Activated CD8-positive, alpha-beta T cell treated with anti-CD3 and anti-CD28 coated beads, Interleukin-2, amount 10 ng/mL, durations not matched to agents 7 days and 5 days (primary cell): Measurements from ENCODE around the gene SLC9C2. TPM values are rescaled to one million over a fixed set of nuclear protein-coding genes. Genes with fewer than 3 reads are reported as not detected.
"Not testable (repeated sequence)": the region's sequence is repeated elsewhere in the genome, so short reads cannot be mapped to it uniquely, and the experiment has no call there.

ENCODE experiments used
- ATAC-seq: fragments of 150-1000 bp; cut with Tn5 transposase; one replicate; pipeline ENCODE4 v1.10.0; 2021; ENCODE audit warnings: moderate library complexity
- CTCF ChIA-PET: fragments of 350-600 bp; sonication (Branson Sonifier 250); formaldehyde crosslinking; loops from one replicate; lab custom pipeline; 2021; ENCODE audit warnings: antibody characterized with exemption; lab: Charles Lee
- POLR2A ChIA-PET: fragments of 350-600 bp; sonication (Branson Sonifier 250); formaldehyde crosslinking; loops from one replicate; lab custom pipeline; 2021; ENCODE audit warnings: antibody characterized with exemption; lab: Charles Lee
- DNase-seq: peaks from one replicate; pipeline ENCODE4 v3.0.0-alpha.2; 2020
- H3K27ac Mint-ChIP-seq: one replicate; pipeline ENCODE4 v1.8.0; 2021; ENCODE audit warnings: mild to moderate bottlenecking, mixed read lengths
- H3K27me3 Mint-ChIP-seq: one replicate; pipeline ENCODE4 v1.8.0; 2021; ENCODE audit warnings: low read depth, mixed read lengths
- H3K36me3 Mint-ChIP-seq: one replicate; pipeline ENCODE4 v1.8.0; 2021; ENCODE audit warnings: low read depth, mixed read lengths
- H3K4me1 Mint-ChIP-seq: one replicate; pipeline ENCODE4 v1.8.0; 2021; ENCODE audit warnings: low read depth, mixed read lengths
- H3K4me3 Mint-ChIP-seq: one replicate; pipeline ENCODE4 v1.8.0; 2021; ENCODE audit warnings: mild to moderate bottlenecking, mixed read lengths
- H3K9me3 Mint-ChIP-seq: one replicate; pipeline ENCODE4 v1.8.0; 2022; ENCODE audit warnings: mixed read lengths; ENCODE audit not compliant: insufficient read depth
- total RNA-seq, 2 experiments: library from RNA; stranded (reverse); gene quantifications; one replicate each; pipeline ENCODE4 v1.2.3, GENCODE V29; 2021

SLC9C2 gene
- total RNA-seq, 2 experiments from 2014 or later, result not detected

- H3K27ac Mint-ChIP-seq, result peak overlapping the region; percentile 48
- CTCF ChIA-PET, result no interaction called here
These were observed 14.0 kb upstream of the SLC9C2 start for GRCh38 chr1:173616859-173617258.

GRCh38 chr1:173613086-173613485, 10.2 kb upstream of the SLC9C2 start:
- CTCF ChIA-PET, result not testable (repeated sequence)

More at GRCh38 chr1:173616859-173617258, 14.0 kb upstream of the SLC9C2 start:
- POLR2A ChIA-PET, result no interaction called here
- ATAC-seq, result no peak
- peaks cover 9% of the 10 kb centered on the region for H3K36me3 Mint-ChIP-seq
- peaks cover 4% of the 10 kb centered on the region for H3K27me3 Mint-ChIP-seq
- H3K4me3 Mint-ChIP-seq, result no peak overlapping the region
- peaks cover 8% of the 10 kb centered on the region for H3K9me3 Mint-ChIP-seq
- DNase-seq, result no peak
- no peaks in the 10 kb centered on the region for H3K4me1 Mint-ChIP-seq

GRCh38 chr1:173608503-173609216, 5.8 kb upstream of the SLC9C2 start:
- ChIA-PET POLR2A (no interaction called here), CTCF (no interaction called here)
- H3K27ac Mint-ChIP-seq, result no peak overlapping the region
- no peaks in the 10 kb centered on the region for H3K9me3 Mint-ChIP-seq
- DNase-seq, result no peak
- no peak for ATAC-seq
- peaks cover 3% of the 10 kb centered on the region for H3K27me3 Mint-ChIP-seq
- no peak overlapping the region for H3K4me3 Mint-ChIP-seq
- no peaks in the 10 kb centered on the region for H3K36me3 Mint-ChIP-seq
- no peaks in the 10 kb centered on the region for H3K4me1 Mint-ChIP-seq

More at GRCh38 chr1:173613086-173613485, 10.2 kb upstream of the SLC9C2 start:
- H3K9me3 Mint-ChIP-seq, POLR2A ChIA-PET, H3K4me3 Mint-ChIP-seq, DNase-seq, ATAC-seq, H3K4me1 Mint-ChIP-seq, H3K36me3 Mint-ChIP-seq, H3K27me3 Mint-ChIP-seq, H3K27ac Mint-ChIP-seq: not testable (repeated sequence)

- ChIA-PET POLR2A (interaction anchor here (0.7 kb wide), 1 partner anchor 1072 kb away, joined by 3 read pairs; no protein-coding TSS in a partner anchor), CTCF (no interaction called here)
- Mint-ChIP-seq H3K27ac (no peak overlapping the region), H3K9me3 (no peaks in the 10 kb centered on the region), H3K36me3 (no peaks in the 10 kb centered on the region), H3K4me3 (no peak overlapping the region), H3K27me3 (peaks cover 6% of the 10 kb centered on the region), H3K4me1 (no peaks in the 10 kb centered on the region)
- ATAC-seq (no peak), DNase-seq (no peak)
These were observed 1.3 kb downstream of the SLC9C2 start for GRCh38 chr1:173601588-173601987.

- no peak for DNase-seq
- POLR2A ChIA-PET, result no interaction called here
- Mint-ChIP-seq H3K27me3 (peaks cover 2% of the 10 kb centered on the region), H3K36me3 (no peaks in the 10 kb centered on the region), H3K9me3 (no peaks in the 10 kb centered on the region), H3K4me1 (no peaks in the 10 kb centered on the region), H3K4me3 (no peak overlapping the region), H3K27ac (no peak overlapping the region)
- no peak for ATAC-seq
- CTCF ChIA-PET, result no interaction called here
These were observed 6.6 kb downstream of the SLC9C2 start for GRCh38 chr1:173596097-173596825.

- H3K4me3 Mint-ChIP-seq, H3K27ac Mint-ChIP-seq, H3K36me3 Mint-ChIP-seq, H3K9me3 Mint-ChIP-seq, ATAC-seq, DNase-seq, POLR2A ChIA-PET, H3K27me3 Mint-ChIP-seq, H3K4me1 Mint-ChIP-seq, CTCF ChIA-PET: not testable (repeated sequence)
These were observed 11.7 kb downstream of the SLC9C2 start for GRCh38 chr1:173591138-173591537.

- Mint-ChIP-seq H3K27me3 (peaks cover 2% of the 10 kb centered on the region), H3K27ac (no peak overlapping the region)
- POLR2A ChIA-PET, result no interaction called here
These were observed 12.3 kb downstream of the SLC9C2 start for GRCh38 chr1:173590557-173590956.

GRCh38 chr1:173581383-173582079, 21.3 kb downstream of the SLC9C2 start:
- no peaks in the 10 kb centered on the region for H3K9me3 Mint-ChIP-seq
- H3K36me3 Mint-ChIP-seq, result no peaks in the 10 kb centered on the region
- ChIA-PET CTCF (interaction anchor here (1.1 kb wide), 1 partner anchor 21 kb away, joined by 3 read pairs; no protein-coding TSS in a partner anchor), POLR2A (no interaction called here)
- H3K4me3 Mint-ChIP-seq, result no peak overlapping the region
- peaks cover 3% of the 10 kb centered on the region for H3K27me3 Mint-ChIP-seq
- H3K4me1 Mint-ChIP-seq, result no peaks in the 10 kb centered on the region
- ATAC-seq, result no peak
- no peak for DNase-seq
- H3K27ac Mint-ChIP-seq, result no peak overlapping the region

More at GRCh38 chr1:173590557-173590956, 12.3 kb downstream of the SLC9C2 start:
- no peak overlapping the region for H3K4me3 Mint-ChIP-seq
- ATAC-seq (no peak), DNase-seq (no peak)
- H3K4me1 Mint-ChIP-seq, result no peaks in the 10 kb centered on the region
- CTCF ChIA-PET, result no interaction called here
- no peaks in the 10 kb centered on the region for H3K9me3 Mint-ChIP-seq
- H3K36me3 Mint-ChIP-seq, result no peaks in the 10 kb centered on the region

- CTCF ChIA-PET, result no interaction called here
These were observed 22.2 kb downstream of the SLC9C2 start for GRCh38 chr1:173580658-173581057.

GRCh38 chr1:173580071-173580470, 22.8 kb downstream of the SLC9C2 start:
- Mint-ChIP-seq H3K4me3 (no peak overlapping the region), H3K4me1 (no peaks in the 10 kb centered on the region), H3K9me3 (no peaks in the 10 kb centered on the region), H3K27me3 (peaks cover 3% of the 10 kb centered on the region), H3K36me3 (no peaks in the 10 kb centered on the region), H3K27ac (no peak overlapping the region)
- ATAC-seq, result no peak
- CTCF ChIA-PET, result interaction anchor here (0.6 to 0.7 kb wide), 2 partner anchors 49 to 550 kb away, joined by 3 read pairs; no protein-coding TSS in a partner anchor
- DNase-seq, result no peak
- POLR2A ChIA-PET, result no interaction called here

More at GRCh38 chr1:173580658-173581057, 22.2 kb downstream of the SLC9C2 start:
- Mint-ChIP-seq H3K27ac (no peak overlapping the region), H3K36me3 (no peaks in the 10 kb centered on the region), H3K4me1 (no peaks in the 10 kb centered on the region), H3K27me3 (peaks cover 3% of the 10 kb centered on the region), H3K4me3 (no peak overlapping the region), H3K9me3 (no peaks in the 10 kb centered on the region)
- DNase-seq (no peak), ATAC-seq (no peak)
- POLR2A ChIA-PET, result no interaction called here

GRCh38 chr1:173573596-173573995, 29.3 kb downstream of the SLC9C2 start:
- Mint-ChIP-seq H3K27ac (no peak overlapping the region), H3K27me3 (peaks cover 3% of the 10 kb centered on the region), H3K9me3 (peaks cover 2% of the 10 kb centered on the region), H3K4me3 (no peak overlapping the region), H3K4me1 (peaks cover 13% of the 10 kb centered on the region), H3K36me3 (no peaks in the 10 kb centered on the region)
- CTCF ChIA-PET, result no interaction called here
- ATAC-seq, result no peak
- POLR2A ChIA-PET, result no interaction called here
- DNase-seq, result no peak
